Spleen (tissue), 7 donors: Measurements from ENCODE around the gene TRIM63.

Experiments
- POLR2AphosphoS5 ChIP-seq, 3 donors: sonication (generic); formaldehyde crosslinking; IDR thresholded peaks; one replicate each; pipeline ENCODE4 v1.5.1; 2017; ENCODE audit warnings: antibody characterized with exemption in 3 of 3
- TF ChIP-seq, protein P1 (sequence below), 11 experiments: fragments of 200-600 bp in 7 of 11; fragments of 450-650 bp in 4 of 11; sonication (generic) in 4 of 11; IDR thresholded peaks in 8 of 11; conservative IDR thresholded peaks in 3 of 11; 1 replicate in 7 of 11; 2 replicates in 4 of 11; pipeline versions ENCODE4 v1.4.0 to v1.8.0; 2016 to 2021; ENCODE audit warnings: antibody characterized with exemption in 11 of 11, inconsistent platforms in 4 of 11, mild to moderate bottlenecking in 1 of 11
- donor health status: DM: no; HTN: no; CAD: no; lungs with moderate emphysema.
- donor health status: DM: no; HTN: no; CAD: no.
- donor health status: DM: no; HTN: no; CAD: no.

DNA sequence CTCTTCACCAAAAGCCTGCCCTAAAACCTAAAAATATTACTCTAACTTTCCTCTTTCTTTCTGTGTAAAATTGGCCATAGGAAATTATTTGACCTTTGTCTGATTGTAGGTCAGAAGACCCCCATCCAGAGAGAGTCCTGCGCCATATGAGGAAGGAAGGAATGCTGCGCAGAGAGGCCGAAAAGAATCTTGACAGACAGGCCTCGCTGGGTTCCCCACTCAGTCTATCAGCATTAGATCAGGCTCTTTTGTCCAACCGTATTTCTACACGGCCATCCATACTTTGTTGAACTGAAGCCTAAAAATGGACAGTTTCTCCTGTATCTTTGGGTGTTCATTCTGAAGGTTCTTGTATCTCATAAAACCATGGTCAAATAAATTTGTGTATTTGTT is 17.2 kb downstream of the TRIM63 start:
- no peak for TF ChIP-seq POLR2AphosphoS5 (IDR thresholded peaks at IDR 0.05)
- TF ChIP-seq, protein P1, sequence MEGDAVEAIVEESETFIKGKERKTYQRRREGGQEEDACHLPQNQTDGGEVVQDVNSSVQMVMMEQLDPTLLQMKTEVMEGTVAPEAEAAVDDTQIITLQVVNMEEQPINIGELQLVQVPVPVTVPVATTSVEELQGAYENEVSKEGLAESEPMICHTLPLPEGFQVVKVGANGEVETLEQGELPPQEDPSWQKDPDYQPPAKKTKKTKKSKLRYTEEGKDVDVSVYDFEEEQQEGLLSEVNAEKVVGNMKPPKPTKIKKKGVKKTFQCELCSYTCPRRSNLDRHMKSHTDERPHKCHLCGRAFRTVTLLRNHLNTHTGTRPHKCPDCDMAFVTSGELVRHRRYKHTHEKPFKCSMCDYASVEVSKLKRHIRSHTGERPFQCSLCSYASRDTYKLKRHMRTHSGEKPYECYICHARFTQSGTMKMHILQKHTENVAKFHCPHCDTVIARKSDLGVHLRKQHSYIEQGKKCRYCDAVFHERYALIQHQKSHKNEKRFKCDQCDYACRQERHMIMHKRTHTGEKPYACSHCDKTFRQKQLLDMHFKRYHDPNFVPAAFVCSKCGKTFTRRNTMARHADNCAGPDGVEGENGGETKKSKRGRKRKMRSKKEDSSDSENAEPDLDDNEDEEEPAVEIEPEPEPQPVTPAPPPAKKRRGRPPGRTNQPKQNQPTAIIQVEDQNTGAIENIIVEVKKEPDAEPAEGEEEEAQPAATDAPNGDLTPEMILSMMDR (IDR thresholded peaks at IDR 0.05 in 8 of 11, conservative IDR thresholded peaks at IDR 0.05 in 3 of 11) = no peak
